Activated CD4-positive, alpha-beta T cell treated with anti-CD3 and anti-CD28 coated beads, Interleukin-2, amount 50 U/mL, for 24 hours (primary cell): ENCODE data around the gene DNAJC30.
"Not testable (repeated sequence)": the region's sequence is repeated elsewhere in the genome, so short reads cannot be mapped to it uniquely, and the experiment has no call there.

Experiments
- DNase-seq, 2 donors: peaks; one replicate each; pipeline ENCODE4 v3.0.0-alpha.2; 2020; ENCODE audit warnings: low read depth in 1 of 2, low spot score in 1 of 2

Gene DNAJC30

DNA sequence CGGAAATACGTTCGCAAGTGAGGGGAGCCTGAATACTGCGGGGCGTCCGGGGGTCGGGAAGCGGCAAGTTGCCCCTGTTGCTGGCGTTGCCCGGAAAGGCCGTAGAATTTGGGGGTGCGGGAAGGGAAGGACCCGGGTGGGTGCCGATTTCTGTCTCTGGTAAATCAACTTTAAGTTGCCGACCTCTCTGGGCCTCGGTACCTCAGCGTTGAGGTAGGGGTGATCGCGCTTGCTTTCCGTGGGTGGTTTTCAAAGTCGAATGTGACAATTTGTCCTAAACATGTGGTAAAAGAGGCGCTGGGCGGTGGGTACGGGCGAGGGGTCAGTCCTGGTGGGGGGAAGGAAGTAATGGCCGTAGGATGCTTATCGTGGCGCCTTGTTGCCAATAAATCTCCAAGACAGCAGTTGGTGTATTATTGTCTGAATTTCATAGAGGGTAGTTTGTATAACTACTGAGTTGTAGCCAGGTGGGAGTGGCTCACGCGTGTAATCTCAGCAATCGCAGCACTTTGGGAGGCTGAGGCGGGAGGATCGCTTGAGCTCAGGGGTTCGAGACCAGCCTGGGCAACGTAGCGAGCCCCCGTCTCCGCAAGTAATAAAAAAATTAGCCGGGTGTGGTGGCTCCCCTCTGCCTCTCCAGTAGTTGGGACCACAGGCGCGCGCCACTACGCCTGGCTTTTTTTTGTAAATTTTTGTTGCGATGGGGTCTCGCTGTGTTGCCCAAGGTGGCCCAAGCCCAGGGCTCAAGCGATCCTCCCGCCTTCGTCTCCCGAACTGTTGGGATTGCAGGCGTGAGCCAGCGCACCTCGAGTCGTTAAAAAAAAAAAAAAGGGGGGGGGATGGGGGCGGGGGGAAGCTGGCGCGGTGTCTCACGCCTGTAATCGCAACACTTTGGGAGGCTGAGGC lies 788 bp upstream of the DNAJC30 start:
- DNase-seq: no peak

- no peak for DNase-seq
Observed at GRCh38 chr7:73682745-73683055, 553 bp downstream of the DNAJC30 start.

DNA sequence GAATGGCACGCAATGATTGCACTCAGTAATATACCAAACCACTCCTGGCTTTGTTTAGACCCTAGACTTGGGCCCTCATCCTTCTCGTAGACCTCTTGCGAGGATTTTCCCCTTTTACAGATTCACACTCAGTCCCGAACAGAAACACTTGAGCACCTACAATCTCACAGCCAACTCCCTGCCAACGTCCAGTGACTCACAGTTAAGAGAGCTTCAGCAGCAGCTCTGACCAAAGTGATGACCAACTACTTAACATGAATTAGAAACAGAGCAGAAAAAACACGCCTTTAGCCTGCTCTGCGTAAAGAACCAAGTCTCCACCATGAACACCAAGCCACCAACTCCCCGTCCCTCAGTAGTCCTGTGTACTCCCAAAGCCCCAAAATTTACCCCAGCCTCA lies 2.2 kb downstream of the DNAJC30 start:
- DNase-seq: no peak

- DNase-seq: no peak
Observed at GRCh38 chr7:73680501-73680900, 2.8 kb downstream of the DNAJC30 start.

- no peak for DNase-seq
Observed at GRCh38 chr7:73679709-73680108, 3.5 kb downstream of the DNAJC30 start.

GRCh38 chr7:73678862-73679261 lies 4.4 kb downstream of the DNAJC30 start:
- no peak for DNase-seq

DNA sequence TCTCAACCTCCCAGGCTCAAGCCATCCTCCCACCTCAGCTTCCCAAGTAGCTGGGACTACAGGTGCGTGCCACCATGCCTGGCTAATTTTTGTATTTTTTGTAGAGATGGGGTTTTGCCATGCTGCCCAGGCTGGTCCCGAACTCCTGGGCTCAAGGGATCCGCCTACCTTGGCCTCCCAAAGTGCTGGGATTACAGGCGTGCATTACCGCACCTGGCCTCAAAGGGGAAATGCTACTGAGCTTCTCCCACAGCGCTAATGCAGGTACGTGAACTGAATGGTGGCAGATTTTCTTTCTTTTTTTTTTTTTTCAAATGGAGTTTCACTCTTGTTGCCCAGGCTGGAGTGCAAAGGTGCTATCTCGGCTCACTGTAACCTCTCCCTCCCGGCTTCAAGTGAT lies 7.2 kb downstream of the DNAJC30 start:
- DNase-seq: not testable (repeated sequence)

GRCh38 chr7:73674468-73675124 lies 8.7 kb downstream of the DNAJC30 start:
- no peak for DNase-seq

GRCh38 chr7:73671857-73672445 lies 11.3 kb downstream of the DNAJC30 start:
- no peak for DNase-seq

DNA sequence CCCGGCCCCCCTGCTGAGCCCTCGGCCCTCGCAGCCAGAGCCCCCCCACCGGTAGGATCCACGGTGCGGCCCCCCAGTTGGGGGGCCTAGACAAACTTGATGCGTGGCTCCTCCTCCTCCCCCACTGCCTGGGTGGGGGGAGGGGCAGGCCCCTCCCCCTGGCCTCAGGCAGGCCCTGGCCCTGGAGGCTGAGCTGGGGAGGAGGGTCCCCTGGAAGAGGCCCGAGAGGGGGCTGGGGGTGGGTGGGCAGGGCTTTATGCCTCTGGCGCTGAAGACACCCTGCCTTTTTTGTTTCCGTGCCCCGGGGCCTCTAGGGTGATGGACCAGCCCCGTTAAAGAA lies 12.0 kb downstream of the DNAJC30 start:
- no peak for DNase-seq

DNA sequence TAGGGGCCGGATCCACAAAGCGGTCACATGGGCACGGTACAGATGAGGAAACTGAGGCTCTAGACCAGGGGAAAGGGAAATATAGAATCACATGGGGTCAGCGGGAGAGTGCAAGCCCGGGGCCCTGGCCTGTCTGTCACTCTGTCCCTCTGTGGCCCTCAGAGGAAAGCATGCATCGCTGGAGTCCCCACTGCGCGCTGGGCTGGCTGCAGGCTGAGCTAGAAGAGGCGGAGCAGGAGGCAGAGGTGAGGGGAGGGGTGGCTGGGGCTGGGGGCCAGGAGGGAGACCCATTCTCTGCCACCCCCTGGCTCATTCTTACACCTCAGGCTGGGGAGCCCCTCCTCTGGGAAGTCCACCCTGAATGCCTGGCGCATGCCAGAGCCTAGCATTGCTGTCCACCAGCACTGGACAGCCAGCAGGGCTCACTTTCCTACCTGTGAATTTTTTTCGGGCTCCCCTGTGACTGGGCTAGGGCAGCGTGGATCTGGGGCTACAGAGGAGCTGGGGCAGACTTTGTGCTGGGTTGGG lies 13.3 kb downstream of the DNAJC30 start:
- DNase-seq: no peak

DNA sequence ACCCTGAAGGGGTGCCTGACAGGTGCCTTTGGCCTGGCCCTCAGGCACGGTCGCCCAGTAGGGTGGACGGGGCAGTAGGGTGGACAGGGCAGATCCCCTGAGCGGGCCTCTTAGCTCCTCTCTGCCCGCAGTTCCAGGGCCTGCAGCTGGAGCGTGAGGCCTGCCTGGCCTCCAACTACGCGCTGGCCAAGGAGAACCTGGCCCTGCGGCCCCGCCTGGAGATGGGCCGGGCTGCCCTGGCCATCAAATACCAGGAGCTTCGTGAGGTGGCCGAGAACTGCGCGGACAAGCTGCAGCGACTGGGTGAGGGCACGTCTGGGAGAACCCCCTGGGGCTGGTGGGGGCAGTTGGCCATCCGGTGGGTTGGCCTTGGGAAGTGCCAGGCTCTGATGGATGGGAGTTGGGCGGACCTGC lies 14.0 kb downstream of the DNAJC30 start:
- no peak for DNase-seq

- DNase-seq: no peak
Observed at GRCh38 chr7:73668886-73669230, 14.4 kb downstream of the DNAJC30 start.

- DNase-seq: no peak
Observed at GRCh38 chr7:73668103-73668885, 15.0 kb downstream of the DNAJC30 start.

GRCh38 chr7:73667344-73668102 lies 15.7 kb downstream of the DNAJC30 start, which contains the start of gene VPS37D:
Gene VPS37D (plus strand): TSS chr7:73667831. CDS start chr7:73667959, 128 bp downstream.
- peak; percentile 87 to 93 for DNase-seq

GRCh38 chr7:73663033-73663432 lies 20.2 kb downstream of the DNAJC30 start:
- no peak for DNase-seq

DNA sequence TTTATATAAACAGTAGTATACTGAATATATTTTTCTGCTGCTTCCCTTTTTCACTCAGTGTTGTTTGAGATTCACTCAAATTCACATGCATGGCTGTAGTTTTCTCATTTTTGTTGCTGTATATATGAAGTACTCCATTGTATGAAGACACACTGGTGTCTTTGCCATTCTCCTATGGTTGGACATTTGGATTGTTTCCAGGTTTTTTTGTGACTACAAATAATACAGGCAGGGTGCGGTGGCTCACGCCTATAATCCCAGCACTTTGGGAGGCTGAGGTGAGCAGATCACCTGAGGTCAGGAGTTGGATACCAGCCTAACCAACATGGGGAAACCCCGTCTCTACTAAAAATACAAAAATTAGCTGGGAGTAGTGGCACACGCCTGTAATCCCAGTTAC lies 22.7 kb downstream of the DNAJC30 start:
- not testable (repeated sequence) for DNase-seq

GRCh38 chr7:73659983-73660382 lies 23.3 kb downstream of the DNAJC30 start:
- no peak for DNase-seq

GRCh38 chr7:73655309-73655708 lies 27.9 kb downstream of the DNAJC30 start:
- DNase-seq: not testable (repeated sequence)

- no peak for DNase-seq
Observed at GRCh38 chr7:73652541-73652949, 30.7 kb downstream of the DNAJC30 start.

DNA sequence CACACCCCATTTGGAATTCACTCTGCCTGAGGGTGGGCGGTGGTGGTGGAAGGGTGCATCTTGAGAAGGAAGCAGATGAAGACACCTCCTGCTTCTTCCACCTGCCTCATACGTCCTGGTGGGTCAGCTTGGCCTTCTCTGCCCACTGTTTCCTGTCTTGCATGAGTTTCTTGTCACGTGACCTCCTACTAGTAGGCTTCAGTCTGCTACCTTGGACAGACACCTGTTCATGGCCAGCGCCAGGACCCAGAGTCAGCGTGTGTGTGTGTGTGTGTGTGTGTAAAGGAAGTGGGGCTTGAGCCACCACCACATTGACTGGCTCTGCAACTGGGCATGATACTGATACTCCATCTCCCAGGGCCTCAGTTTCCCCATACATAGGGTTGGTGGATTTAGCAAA lies 32.7 kb downstream of the DNAJC30 start:
- no peak for DNase-seq
